Stimulated activated CD8-positive, alpha-beta memory T cell treated with anti-CD3 and anti-CD28 coated beads, Interleukin-15, amount 100 ng/mL, for 48 hours (primary cell): ENCODE measurements around the gene RBM7.

ENCODE experiments used
- DNase-seq, 2 donors: peaks; one replicate each; pipeline ENCODE4 v3.0.0-alpha.2; 2020; ENCODE audit warnings: low read depth in 2 of 2

Gene RBM7, protein sequence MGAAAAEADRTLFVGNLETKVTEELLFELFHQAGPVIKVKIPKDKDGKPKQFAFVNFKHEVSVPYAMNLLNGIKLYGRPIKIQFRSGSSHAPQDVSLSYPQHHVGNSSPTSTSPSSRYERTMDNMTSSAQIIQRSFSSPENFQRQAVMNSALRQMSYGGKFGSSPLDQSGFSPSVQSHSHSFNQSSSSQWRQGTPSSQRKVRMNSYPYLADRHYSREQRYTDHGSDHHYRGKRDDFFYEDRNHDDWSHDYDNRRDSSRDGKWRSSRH

DNA sequence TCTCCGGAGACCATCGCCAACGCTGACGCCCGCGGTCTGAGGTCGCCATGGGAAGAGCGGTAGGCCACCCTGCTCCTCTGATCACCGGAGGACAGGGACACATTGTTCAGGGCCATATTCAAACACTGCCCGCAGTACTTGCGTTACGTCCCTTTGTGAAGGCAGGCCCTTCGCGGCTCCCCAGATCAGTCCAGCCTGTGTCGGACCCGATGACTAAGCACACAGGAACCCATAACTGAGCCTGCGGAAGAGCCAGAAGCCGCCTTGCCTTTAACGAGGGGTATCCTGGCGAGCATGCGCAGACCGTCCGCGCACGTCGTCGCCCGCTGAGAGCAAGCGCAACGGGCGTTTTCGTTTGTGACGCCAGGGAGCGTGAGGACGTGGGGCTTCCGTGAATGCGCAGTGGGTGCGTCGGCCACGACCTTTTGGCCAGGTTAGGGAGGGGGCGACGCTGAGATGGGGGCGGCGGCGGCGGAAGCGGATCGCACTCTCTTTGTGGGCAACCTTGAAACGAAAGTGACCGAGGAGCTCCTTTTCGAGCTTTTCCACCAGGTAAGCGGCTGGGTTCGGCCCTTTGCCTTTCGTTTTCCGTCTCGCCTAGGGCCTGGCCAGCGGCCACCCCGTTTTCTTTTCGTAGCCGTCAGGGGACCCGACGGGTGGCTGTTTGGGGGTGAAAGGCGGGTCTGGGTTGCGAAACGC is at the start of gene RBM7, which contains the start of gene C11orf71:
Gene RBM7, plus strand, starts transcription at position 451 of the 699 bp plus-strand sequence. Its CDS starts 6 bp downstream, at position 457.
Gene C11orf71, minus strand, starts transcription at position 296 of the 699 bp plus-strand sequence. Its CDS starts 180 bp downstream, at position 116.
- peak; percentile 97 for DNase-seq

DNA sequence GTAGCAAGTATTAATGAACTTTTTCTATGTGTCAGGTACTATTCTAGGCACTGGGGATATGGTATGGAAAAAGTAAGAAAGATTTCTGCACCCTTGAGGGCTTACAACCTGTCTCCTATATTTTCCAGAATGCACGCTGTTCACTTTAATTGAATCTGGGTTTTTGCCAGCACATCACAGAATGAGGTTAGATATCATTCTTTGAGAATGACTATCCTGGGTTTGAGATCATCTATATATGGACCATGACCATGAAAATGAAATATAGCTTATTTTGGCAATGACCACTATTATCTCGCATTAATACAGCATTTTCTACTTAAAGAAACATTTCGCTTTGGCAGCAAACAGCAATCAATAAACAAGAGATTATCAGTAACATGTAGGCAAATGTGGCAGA is 47.0 kb upstream of the RBM7 start:
- DNase-seq: no peak

DNA sequence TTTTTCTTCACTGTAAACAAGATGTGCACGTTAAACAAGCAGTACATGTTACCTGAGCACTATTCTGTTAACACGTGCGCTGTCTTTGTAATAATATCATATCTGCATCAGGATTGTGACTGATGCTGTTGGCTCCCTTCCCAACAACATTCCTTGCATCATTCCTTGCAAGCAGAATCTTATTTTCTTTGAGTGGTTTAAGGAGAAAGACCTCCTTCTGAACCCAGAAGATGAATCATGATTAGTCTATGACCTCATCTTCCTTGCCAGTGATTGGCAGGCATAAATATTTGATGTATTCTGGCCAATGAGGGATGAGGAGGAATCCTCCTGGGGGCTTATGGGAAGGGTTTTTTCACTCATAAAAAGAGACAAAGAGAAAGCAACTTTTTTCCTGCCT is 46.4 kb upstream of the RBM7 start:
- DNase-seq: no peak

DNA sequence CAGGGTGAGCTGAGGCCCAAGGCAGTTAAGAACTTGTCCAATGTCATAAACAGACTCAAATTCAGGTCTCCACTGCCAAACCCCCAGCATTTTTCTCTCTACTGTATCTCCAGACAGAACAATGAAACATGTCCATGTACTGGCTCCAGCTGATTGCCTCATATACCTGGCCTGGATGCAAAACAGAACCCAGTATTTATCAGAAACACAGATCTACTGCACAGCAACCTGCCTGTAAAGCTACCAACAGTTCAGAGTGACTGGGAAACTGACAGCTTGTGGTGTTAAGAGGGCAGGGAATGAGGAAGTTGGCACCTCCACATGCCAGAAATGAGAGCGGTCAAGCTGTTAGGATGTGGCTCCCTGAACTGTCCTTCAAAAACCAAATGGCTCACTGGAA is 41.8 kb upstream of the RBM7 start:
- no peak for DNase-seq

DNA sequence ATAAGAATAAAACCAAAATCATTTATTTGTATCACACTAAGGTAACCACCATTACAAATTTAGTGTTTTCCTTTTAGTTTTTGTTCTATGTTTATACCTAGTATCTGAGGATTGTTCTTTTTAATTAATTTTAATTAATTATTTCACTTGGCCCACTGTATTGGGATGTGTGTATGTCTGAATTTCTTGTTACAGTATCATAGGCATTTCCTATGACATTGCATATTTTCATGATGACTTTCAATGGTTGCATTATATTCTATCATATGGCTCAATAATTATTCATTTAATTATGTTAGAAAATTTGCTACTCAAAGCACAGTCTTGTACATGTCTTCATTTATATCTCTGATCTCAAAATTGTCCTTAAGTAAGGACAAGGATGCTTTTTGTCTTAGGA is 41.1 kb upstream of the RBM7 start:
- DNase-seq: no peak

DNA sequence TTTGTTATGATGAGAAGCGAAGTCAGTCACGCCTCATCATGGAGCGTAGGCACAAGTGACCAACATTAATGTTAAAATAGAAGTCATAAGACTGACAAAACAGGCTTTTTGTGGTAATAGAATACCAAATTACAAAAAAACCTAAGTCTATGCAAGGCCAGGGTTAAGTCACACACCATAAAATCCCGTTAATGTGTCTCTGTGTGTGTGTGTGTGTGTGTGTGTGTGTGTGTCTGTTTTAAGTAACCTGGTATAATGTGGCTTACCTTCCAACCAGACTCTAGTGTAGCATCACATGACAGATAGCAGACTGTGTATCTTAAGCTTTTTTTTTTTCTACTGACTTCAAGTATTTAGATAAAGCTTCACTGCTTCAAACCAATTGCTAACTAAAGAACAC is 38.1 kb upstream of the RBM7 start:
- DNase-seq: no peak

DNA sequence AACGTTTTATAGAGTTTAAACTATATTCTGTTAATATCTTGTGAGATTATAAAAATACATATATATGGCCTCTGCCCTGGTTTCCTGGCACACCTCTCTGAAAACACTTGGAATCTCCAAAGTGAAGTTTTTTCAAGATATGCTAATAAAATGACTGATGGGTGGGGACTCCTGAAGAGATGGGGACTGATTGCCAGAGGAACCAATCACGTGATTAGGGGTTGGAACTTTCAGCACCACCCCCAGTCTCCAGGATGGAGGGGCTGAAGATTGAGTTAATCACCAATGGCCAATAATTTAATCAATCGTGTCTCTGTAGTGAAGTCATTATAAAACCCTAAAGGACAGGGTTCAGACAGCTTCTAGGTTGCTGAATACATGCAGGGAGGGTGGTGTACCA is 37.5 kb upstream of the RBM7 start:
- DNase-seq: no peak

DNA sequence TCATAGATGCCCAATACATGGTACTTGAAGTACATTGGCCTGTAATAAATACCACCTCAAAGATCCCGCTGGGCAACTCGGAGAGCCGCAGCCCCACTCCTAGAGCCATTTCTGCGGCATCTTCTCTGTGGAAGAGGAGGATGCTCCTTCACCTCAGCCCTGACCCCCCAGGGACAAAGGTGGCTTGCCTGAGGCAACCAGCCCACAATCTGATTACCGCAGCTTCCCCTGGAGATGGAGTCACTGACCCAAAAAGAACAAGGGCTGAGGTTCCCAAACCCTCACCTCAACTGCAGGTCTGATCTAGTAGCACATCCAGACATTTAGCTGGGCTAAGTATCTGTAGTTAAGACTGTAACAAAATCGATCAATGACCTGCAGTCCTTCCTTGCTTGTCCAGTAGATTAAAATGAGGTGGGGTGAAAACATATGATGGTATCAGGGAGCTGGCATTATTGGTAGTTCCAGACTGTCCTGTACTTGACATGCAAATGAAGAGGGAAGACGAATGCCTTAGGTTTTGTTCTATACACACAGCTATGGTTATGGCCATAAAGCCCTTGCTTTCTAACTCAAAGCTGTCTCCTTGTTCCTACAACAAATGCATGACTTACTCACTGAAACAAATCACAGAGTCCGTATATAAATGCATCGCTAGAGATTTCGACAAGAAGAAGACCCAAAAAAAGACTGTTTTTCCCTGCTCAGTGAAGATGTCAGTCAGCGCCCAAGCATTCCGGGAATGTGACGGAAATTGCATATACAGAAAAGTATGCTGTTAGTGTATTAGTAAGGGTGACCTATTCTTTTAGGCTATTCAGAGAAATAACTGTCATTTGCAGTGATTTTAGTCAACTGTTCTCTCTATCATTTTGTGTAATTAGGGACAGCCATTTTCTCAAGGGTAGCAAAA is 33.9 kb upstream of the RBM7 start:
- DNase-seq: no peak

DNA sequence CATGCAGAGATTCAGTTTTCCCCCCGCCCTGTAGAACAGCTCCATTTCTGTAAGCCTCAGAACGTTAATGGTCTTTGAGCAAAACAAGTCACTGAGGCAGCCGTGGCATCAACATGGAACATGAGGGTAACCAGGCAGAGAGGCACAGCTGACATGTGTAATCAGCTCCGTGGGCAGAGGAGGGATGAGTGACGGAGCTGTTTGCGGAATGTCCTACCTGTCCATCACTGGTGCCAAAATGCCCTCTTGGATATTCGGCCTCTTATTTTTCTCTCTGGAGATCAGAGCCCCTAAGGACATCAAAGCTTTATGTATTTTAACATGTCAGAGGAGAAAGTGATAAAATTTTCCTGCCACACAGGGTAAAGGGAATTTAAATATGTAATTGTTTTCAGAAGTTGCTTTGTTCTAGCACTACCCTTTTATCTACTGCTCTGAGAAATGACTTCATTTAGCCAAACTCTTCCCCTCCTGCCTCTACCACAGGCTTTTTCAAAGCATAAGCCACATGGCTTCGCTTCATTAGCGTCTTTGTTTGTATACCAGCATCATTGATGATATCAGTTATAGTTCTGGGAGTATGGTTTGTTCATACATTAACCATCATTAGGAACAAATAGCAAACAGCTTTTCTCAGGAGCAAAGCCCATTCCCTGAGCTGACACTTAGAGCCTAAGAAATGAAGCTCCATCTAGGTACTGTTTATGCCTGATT is 33.1 kb upstream of the RBM7 start:
- no peak for DNase-seq

DNA sequence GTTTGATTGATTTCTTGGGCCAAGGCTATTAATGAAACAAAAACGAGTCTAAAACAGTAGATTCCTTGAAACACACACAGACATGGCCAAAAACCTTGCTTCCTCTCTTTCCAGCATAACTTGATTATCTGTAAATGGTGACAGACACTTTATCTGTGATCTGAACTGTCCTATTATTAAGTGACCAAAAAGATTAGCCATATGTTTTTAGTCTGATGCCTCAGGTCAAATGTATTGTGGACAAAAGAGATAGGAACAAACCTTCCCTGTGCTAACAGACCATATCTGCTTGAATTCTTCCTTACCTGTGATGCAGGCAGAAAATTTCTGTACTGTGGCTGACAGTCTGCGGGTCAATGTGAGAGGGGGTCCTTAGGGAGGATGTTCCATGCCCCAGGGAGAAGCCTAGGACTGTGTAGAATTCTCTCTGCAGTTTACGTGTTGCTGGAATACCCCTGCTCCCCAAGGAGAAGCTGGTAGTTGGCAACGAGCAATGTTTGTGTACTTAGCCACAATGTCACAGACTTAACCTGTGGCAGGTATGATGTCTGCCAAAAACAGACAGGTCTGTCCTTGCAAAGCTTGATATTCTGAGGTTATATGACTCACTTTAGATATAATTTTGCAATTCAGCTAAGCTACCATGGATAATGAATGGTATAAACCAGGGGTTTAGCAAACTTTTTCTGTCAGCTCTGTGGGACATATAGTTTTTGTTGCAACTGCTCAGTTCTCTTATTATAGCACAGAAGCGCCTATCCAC is 31.4 kb upstream of the RBM7 start:
- no peak for DNase-seq

DNA sequence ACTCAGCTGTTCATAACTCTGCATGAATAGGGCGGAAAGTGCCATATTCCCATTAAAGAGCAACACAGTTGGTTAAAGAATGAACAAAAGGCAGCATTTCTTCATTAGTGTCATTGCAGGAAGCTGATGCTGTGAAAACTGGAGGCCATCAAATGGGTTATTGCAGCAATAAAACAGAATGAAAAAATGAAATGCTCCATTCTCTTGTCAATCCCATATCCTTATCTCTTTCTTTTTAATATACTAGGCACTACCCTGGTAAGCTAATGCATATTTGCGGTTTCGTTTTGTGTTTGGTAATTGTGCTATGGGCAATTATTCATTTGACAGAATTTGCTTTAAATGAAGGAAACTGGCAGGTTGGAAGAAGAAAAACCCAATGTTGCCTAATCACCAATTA is 25.4 kb upstream of the RBM7 start:
- no peak for DNase-seq

DNA sequence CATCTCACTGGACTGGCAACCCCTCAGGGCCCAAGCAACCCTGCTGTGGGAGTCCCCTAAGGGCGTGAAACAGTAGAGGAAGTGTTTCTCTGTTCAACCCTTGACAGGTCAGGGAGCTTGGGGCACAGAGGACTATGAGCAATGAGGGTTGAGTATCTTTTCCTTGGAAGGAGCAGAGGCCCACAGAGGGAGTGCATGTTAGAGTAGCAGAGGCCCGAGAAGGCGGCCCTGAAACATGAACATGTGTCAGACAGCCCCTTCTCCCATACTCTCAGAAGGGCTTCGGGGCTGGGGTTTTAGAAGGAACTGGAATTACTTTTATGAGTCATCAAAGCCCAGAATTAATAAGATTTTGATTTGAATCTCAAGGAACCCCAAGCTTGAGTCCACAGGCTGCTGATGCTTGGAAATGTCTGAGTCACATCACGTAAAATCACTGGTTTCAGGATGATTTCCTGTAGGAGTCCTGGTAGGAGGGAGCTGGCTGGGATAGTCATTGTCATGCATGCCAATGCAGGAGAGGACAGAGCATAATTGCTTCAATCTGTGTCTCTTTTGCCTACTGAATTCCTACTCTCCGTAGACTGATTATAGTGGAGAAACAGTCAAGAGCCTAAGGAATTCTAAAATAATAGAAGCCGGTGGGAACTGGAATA is 22.7 kb upstream of the RBM7 start:
- no peak for DNase-seq

DNA sequence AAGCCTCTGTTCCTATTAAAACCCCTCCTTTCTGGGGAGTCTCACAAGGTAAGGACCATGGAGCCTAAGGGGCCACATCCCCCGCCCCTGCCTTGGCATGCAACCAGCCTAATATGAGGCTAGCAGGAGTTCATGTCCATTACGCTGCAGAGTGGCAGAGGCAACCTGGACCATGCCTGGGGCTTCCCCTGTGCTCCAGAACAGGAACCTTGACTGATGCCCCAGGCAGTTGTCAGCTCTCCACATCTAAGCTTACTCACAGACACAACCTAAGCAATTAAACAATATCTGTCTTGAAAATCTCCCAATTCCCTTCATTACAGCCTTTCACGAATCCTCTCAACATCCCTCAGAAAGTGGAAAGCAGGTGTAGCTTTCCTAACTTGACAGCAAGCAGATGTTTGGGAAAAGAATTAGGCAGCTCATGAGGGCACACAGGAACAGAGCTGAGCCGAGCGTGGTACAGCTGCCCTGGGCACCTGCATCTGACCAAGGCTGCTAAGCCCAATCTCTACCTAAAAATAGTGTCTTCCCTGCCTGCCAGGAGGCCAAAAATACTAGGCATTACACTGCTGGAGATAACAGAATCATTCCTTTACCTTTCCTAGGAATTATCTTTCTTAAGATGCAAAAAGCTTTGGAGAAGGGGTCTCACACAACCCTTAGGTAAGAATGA is 20.9 kb upstream of the RBM7 start:
- no peak for DNase-seq

DNA sequence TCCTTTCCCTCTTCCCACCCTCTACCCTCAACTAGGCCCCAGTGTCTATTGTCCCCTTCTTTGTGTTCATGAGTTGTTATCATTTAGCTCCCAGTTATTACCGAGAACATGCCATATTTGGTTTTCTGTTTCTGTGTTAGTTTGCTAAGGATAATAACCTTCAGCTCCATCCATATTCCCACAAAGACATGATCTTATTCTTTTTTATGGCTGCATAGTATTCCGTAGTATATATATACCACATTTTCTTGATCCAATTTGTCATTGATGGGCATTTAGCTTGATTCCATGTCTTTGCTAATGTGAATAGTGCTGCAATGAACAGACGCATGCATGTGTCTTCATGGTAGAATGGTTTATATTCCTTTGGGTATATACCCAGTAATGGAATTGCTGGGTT is 18.0 kb upstream of the RBM7 start:
- no peak for DNase-seq

DNA sequence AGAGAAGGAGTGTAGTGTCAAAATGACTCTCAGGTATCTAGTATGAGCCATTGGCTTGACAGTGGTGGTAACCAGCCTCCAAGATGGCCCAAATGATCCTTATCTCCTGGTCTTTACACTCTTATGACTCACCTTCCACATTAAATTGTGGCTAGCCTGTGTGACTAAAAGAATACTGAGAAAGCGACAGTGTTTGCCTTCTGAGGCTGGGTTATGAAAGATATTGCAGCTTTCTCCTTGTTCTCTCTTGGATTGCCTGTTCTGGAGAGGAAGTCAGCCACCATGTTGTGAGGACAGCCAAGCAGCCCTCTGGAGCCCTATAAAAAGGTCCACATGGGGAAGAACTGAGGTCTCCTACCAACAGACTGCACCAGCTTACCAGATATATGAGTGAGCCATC is 16.0 kb upstream of the RBM7 start:
- DNase-seq: no peak

DNA sequence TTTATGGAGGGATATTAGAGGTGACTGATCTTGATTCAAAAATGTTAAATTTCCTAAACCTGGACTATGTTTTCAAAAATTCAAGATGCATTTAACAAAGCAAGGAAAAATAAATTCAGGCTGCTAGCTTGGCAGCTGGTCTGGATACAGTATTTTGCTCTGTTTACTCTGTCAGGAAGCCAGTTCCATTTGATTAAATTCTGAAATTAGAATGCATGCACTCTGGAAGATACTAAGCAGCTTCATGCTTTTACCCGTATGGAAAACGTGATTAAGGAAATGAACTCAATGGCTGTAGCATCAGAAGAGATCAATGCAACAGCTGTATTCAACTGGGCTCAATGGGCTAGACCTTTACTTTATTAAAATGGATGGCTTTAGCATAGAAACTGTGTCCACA is 14.3 kb upstream of the RBM7 start:
- DNase-seq: no peak

DNA sequence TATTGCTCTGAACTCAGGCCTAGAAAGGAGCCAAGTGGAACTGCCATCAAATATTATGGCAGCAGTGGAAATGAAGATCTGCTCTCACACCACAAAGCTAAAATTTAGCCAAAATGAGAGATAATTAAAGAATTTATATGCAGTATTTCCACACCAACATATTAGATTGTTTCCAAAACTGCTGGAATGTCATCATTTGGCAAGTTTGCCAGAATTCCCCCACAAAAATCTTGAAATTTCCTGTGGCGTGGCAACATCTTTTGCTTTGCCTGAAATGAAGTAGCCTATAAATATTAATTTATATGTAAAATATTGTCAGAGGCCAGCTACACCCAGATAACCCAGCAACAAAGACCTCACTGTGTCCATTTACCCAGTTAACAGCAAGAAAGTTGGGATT is 13.9 kb upstream of the RBM7 start:
- DNase-seq: no peak

DNA sequence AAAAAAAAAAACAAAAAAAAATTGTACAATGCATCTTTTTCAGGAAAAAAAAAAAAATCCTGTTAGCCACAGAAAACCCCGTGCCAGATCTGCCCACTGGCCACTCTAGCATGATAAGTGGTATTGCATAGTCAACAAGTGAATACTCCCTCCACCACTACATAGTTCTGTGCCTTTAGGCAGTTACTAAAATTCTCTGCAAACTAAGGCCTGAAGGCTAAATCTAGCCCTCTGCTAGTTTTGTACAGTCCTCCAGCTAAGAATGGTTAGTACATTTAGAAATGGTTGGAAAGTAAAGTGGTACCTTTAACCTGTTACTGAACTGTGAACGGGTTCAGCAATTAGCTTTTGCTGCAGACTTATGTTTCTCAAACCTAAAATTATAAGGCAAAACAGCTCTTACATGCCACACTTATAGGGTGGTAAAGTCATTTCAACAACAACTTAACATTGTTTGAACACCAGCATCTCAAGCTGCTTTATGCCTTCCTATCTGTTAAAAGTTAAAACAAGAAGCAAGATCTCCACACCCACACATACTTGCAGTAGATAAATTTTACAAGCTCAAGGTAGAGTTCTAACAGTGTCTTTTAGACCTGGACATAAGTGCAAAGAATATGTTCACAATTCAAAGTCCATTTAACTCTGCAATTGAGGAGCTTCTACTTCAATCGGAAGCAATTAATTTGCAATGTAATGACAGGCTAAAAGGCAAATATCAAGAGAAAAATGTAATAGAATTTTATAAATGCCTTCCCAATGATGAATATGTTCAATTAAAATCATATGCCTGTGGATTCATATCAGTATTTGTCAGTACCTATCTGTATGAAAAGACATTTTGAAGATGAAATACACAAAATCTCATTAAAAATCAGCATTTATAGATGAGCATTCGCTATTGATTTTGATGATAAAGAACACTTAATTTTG is 7.5 kb upstream of the RBM7 start:
- DNase-seq: no peak

DNA sequence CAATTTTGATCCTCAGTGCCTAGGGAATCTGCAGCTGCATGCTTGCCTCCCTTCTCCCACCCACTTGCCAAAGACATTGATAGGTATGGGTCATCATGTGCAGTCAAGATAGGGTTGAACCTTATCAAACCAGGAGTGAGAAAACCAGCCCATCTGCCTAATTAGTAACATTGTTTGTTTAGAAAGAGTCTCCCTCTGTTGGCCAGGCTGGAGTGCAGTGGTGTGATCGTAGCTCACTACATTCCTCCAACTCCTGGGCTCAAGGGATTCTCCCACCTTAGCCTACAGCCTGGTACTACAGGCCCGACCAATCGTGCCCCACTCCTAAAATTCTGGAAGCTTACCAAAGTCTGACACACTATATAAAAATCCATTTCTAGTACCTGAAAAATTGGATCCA is 4.7 kb upstream of the RBM7 start:
- no peak for DNase-seq
